GM13976 (cell line): ENCODE data around the gene PHF21A.

Experiments used
- DNase-seq: peaks from one replicate; pipeline ENCODE4 v3.0.0; 2012; ENCODE audit warnings: low spot score
- in situ Hi-C: fragments of 300-500 bp; cut with MboI; formaldehyde crosslinking; loops from one replicate; pipeline ENCODE4 v1.12.0; 2022; ENCODE audit warnings: low sequenced_read_pairs, mixed read lengths, inconsistent platforms; ENCODE audit not compliant: unreplicated experiment
- TF ChIP-seq, protein P1 (sequence below): IDR thresholded peaks from 2 replicates; pipeline ENCODE4 v1.5.1; 2012; ENCODE audit warnings: borderline replicate concordance, mild to moderate bottlenecking; ENCODE audit not compliant: insufficient read depth; ENCODE audit errors: extremely low read depth, missing control alignments, control extremely low read depth

PHF21A gene

DNA sequence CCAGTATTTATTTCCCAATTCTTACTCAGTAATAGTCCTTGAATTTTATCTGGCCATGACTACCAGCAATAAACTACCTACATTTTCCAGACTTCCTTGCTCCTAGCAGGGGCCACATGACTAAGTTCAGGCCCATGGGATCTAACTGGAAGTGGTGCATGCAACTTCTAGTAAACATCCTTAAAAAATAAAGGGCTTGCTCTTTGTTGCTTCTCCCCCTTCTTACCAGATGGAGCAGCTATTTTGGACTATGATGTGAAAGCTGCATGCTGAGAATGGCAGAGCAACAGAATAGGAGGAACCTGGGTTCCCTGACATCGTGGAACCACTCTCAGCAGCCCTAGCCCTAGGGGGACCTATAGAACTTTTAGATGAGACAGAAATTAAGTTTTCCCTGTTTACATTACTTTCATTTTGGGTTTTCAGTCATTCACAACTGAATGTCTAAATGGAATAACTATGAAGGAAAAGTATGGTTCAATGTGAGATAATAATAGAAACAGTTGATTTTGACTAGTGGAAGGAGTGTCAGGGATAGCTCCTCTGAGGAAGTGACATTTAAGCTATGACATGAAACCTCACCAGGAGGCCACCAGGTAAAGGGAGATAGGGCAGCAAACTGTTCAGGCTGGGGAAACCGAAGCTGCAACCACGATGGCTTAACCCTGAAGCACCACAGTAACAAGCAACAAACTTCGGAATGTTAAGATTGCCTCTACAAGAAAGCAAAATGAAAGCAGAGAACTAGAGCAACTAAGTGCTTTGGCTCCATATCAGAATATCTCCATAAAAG lies 48.9 kb downstream of the PHF21A start:
- in situ Hi-C loops: no loop called here
- TF ChIP-seq, protein P1, sequence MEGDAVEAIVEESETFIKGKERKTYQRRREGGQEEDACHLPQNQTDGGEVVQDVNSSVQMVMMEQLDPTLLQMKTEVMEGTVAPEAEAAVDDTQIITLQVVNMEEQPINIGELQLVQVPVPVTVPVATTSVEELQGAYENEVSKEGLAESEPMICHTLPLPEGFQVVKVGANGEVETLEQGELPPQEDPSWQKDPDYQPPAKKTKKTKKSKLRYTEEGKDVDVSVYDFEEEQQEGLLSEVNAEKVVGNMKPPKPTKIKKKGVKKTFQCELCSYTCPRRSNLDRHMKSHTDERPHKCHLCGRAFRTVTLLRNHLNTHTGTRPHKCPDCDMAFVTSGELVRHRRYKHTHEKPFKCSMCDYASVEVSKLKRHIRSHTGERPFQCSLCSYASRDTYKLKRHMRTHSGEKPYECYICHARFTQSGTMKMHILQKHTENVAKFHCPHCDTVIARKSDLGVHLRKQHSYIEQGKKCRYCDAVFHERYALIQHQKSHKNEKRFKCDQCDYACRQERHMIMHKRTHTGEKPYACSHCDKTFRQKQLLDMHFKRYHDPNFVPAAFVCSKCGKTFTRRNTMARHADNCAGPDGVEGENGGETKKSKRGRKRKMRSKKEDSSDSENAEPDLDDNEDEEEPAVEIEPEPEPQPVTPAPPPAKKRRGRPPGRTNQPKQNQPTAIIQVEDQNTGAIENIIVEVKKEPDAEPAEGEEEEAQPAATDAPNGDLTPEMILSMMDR: no peak
- DNase-seq: no peak

DNA sequence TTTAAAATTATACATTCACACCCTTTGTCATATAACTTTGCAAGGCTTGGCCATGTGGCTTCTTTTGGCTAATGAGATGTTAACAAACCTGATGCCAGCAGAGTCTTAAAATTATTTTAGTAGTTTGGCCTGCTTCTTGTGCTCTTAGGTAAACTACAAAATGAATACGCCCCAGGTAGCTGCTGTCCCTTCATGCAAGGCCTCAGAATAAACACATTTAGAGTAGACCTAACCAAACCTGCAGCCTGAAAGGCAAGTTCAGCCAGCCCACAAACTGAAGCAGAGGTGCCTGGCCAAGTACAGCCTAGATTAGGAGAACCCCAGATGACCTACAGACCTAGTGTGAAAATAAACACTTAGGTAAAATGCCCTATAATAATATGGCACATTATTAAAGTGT lies 50.2 kb downstream of the PHF21A start:
- TF ChIP-seq, protein P1: no peak
- DNase-seq: no peak
- in situ Hi-C loops: no loop called here

DNA sequence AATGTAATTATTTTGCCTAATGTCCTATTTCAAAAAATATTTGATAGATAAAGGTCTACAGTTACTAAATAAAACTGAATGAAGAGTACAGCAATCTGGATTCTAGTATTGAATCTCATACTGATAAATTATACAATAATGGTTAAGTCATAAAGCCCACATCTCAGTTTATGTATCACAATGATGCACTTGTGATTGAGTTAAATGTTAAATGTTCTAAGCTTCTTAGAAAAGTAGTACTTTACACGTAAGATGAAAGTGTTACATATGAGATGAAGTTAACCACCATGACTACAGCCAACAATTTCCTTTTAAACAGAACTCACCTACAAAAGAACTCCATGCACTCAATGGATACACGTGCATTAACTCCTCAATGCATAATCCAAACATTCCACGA lies 51.7 kb downstream of the PHF21A start:
- in situ Hi-C loops: no loop called here
- no peak for DNase-seq
- TF ChIP-seq, protein P1: no peak

DNA sequence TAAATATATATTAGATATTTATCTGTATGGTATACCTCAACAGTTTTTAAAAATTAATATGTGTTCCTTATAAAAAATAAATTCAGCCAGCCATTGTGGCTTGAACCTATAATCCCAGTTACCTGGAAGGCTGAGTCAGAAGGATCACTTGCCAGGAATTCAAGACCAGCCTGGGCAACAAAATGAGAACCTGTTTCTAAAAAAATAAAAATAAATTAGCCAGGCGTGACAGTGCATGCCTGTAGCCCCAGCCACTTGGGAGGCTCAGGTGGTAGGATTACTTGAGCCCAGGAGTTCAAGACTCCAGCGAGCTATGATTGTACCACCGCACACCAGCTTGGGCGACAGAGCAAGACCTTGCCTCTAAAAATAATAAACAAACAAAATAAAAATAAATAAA lies 54.9 kb downstream of the PHF21A start:
- no peak for DNase-seq
- TF ChIP-seq, protein P1: no peak

DNA sequence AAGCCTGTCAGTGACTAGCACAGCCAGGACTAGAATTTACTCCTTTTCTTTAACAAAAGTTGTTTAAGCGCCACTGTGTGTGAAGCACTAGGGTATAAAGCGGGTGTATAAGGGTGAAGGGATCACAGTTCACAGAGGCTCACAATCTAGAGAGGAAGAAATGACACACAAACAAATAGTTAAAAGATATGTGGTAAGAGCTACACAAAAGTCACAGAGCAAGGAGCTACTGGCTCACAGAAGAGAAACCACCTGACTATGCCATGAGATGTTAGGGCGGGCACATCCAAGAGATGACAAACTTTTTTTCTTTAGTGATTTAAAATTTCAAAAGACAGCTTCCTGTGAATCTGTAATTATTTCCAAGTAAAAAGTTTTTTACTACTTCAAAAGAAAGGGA lies 55.6 kb downstream of the PHF21A start:
- TF ChIP-seq, protein P1: no peak
- DNase-seq: no peak
- in situ Hi-C loops: no loop called here

More for the DNA sequence above, 54.9 kb downstream of the PHF21A start:
- in situ Hi-C loops: no loop called here

DNA sequence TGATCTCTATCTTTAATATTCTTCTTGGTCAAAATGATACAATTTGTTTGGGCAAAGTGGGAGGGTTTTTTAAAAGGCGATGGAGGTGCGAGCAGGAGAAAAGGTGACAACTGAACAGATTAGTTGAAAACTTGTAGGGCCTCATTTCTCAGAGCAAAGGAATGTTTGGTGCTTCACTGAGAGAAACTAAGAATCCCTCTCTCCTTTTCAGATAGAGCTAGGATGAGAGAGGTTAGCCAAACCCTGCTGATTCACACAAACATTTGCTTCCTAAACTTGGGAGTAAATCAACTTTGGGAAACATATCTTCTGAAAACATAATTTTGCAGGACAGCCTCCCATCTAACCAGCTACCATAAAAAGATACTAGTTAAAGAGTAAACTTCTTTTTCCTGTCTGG lies 57.0 kb downstream of the PHF21A start:
- TF ChIP-seq, protein P1: no peak
- DNase-seq: no peak
- in situ Hi-C loops: no loop called here
